SK-N-SH (cell line): ENCODE measurements around the gene SLC2A10.

Experiments used
- CTCF ChIP-seq: fragments of 200-600 bp; sonication (generic); IDR thresholded peaks from 2 replicates; pipeline ENCODE4 v1.6.1; 2017; ENCODE audit warnings: antibody characterized with exemption, mild to moderate bottlenecking, moderate library complexity
- MAX ChIP-seq: IDR thresholded peaks from 2 replicates; pipeline ENCODE4 v1.4.0; 2012; ENCODE audit warnings: low read depth
- MXI1 ChIP-seq: IDR thresholded peaks from 2 replicates; pipeline ENCODE4 v1.6.1; 2012; ENCODE audit warnings: mild to moderate bottlenecking, low read depth, low read length, improper control_type of control experiment
- RAD21 ChIP-seq: IDR thresholded peaks from 2 replicates; pipeline ENCODE4 v1.6.1; 2012; ENCODE audit warnings: mild to moderate bottlenecking, low read length
- REST ChIP-seq: IDR thresholded peaks from 2 replicates; pipeline ENCODE4 v1.6.1; 2012; ENCODE audit warnings: mild to moderate bottlenecking, low read depth, low read length, moderate library complexity
- SIN3A ChIP-seq: IDR thresholded peaks from 2 replicates; pipeline ENCODE4 v1.6.1; 2012; ENCODE audit warnings: low read depth, mild to moderate bottlenecking, low read length, moderate library complexity, borderline replicate concordance
- TAF1 ChIP-seq: IDR thresholded peaks from 2 replicates; pipeline ENCODE4 v1.6.1; 2012; ENCODE audit warnings: low read depth, mild to moderate bottlenecking, low read length, moderate library complexity, borderline replicate concordance

DNA sequence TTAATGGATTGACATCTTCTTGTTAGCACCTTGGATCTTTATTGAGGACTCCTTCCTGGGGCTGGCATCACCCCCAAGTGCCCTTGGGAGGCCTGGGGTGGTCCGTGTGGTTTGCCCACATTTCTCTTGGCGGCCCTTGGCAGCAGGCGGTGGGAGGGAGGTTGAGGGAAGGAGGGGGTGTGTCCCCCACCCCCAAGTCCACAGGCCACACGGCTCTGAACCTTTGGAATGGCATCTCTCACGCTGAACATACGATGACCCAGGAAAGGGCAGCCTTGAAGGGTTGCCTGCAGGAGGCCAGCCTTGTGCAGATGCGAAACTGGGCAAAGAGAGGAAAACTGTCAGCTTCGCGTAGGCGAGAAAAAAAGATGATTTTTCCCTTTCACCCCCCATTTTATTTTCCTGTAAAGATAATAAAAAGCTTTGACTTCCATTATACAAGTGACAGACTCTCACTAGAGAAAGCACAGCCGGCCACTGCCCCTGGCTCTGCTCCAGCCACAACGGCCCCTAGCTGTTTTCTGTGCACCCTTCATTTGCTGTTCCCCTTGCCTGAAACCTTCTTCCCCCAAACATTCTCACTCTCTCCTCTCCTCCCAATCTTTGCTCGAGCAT lies 56.2 kb downstream of the SLC2A10 start:
- TF ChIP-seq RAD21 (no peak), CTCF (no peak), MAX (no peak), REST (no peak), TAF1 (no peak), MXI1 (no peak), SIN3A (no peak)
